Cardiac atrium fibroblast (primary cell): ENCODE data around the gene COLQ. TPM values are rescaled to one million over a fixed set of nuclear protein-coding genes. Genes with fewer than 3 reads are reported as not detected.

Experiments used
- total RNA-seq: library from RNA; depleted of rRNA; stranded (reverse); fragments of >200 nt; gene quantifications from 2 replicates; pipeline ENCODE4 v1.2.3, GENCODE V29; 2015

COLQ gene
- total RNA-seq: 0.36 and 1.3 TPM in 2 replicates

DNA sequence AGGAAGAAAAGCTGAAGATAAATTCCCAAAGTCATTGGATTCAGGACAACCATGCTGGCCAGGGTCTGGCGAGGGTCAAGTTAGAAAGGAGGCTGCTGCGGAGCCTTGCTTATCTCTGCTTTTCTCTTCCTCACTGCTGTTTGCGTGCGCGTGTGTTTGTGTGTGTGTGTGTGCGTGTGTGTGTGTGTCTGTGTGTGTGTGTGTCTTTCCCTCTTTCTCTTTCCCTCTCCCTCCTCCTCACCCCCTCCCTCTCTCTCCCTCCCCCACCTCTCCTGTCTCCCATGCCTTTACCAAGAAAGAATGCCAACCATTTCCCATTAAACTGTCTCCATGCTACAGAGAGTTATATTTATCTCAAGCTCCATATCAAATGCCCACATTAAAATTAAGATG, at the start of gene COLQ:
Gene COLQ, minus strand, starts transcription at position 134 of the 393 bp plus-strand sequence. Its CDS starts 81 bp downstream, at position 53.

DNA sequence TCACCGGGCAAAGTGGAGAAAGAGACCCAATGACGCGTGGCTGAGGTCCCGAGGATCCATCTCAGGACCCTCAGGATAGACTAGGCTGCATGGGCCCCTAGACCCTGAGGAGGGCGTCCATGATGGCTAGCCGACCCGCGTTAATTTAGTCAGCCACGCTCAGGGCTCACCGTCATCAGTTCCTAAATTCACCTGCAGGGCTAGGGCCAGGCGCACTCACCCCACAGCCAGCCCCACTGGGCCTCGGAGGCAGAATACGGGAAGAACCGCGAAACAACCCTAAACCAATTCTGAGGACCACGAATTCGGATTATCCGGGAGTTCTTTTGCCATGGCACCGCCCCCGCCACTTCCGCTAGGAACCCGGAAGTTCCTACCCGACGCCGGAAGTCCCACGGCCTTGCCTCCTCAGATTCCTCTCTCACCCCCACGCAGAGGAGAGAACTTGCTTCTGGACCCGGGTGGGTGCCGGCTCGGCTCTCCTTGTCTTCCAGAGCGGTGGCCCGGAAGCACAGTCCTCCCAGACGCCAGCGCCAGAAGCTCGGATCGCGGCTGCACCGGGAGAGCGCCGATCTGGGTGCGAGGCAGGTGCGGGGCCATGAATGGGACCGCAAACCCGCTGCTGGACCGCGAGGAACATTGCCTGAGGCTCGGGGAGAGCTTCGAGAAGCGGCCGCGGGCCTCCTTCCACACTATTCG, 94.2 kb downstream of the COLQ start, which contains the start of the genes EAF1 and METTL6:
Gene EAF1, plus strand, starts transcription at position 417 of the 699 bp plus-strand sequence. Its CDS starts 182 bp downstream, at position 599.
Gene METTL6, minus strand, starts transcription at position 363 of the 699 bp plus-strand sequence. CDS start 1,033 bp downstream, outside the sequence.

Other genes with a start within 250 kb of the COLQ start
- gene SH3BP5, start 189.1 kb downstream of the COLQ start, total RNA-seq: 11.6 and 23.8 TPM in 2 replicates
- 16.1 and 25.3 TPM in 2 replicates for gene METTL6, start 94.2 kb downstream of the COLQ start, total RNA-seq
- 8.5 and 15.6 TPM in 2 replicates for gene EAF1, start 94.1 kb downstream of the COLQ start, total RNA-seq
- gene HACL1, start 79.9 kb upstream of the COLQ start, total RNA-seq: 10.5 and 14.3 TPM in 2 replicates
- gene BTD, start 80.0 kb upstream of the COLQ start, total RNA-seq: 19.0 and 35.3 TPM in 2 replicates